PFSK-1 (cell line): ENCODE data around the gene LRRC14B.

Experiments
- POLR2AphosphoS5 ChIP-seq: IDR thresholded peaks from 2 replicates; pipeline ENCODE4 v1.6.1; 2012; ENCODE audit warnings: low read depth, mild to moderate bottlenecking, control low read depth, low read length, moderate library complexity
- TAF1 ChIP-seq: IDR thresholded peaks from 2 replicates; pipeline ENCODE4 v1.6.1; 2012; ENCODE audit warnings: low read length, control low read depth, borderline replicate concordance; ENCODE audit not compliant: insufficient read depth

- TF ChIP-seq TAF1, result no peak
- no peak for TF ChIP-seq POLR2AphosphoS5
Observed at GRCh38 chr5:155651-156410, 35.5 kb upstream of the LRRC14B start.
